Naive thymus-derived CD8-positive, alpha-beta T cell (primary cell): ENCODE data around the gene CCDC57. TPM values are rescaled to one million over a fixed set of nuclear protein-coding genes. Genes with fewer than 3 reads are reported as not detected.

Experiments used
- microRNA-seq: library from miRNA; unstranded; fragments of <30 nt; microRNA quantifications from one replicate; pipeline ENCODE4 v1.2.0, GENCODE V29; 2022; ENCODE audit warnings: borderline microRNAs expressed
- polyA plus RNA-seq, 3 donors: library from polyadenylated mRNA; unstranded; fragments of 300-500 nt; fragmentation: Illumina TruSeq; gene quantifications; one replicate each; pipeline ENCODE4 v1.2.3, GENCODE V29; 2021
- total RNA-seq, 8 experiments: library from RNA in 2 of 8; stranded (reverse) in 2 of 8; gene quantifications; one replicate each; pipeline ENCODE4 v1.2.3 and lab custom pipeline; 2021 to 2026

CCDC57 gene
- total and polyA plus RNA-seq, 5 experiments from 2014 or later: 39.6 to 80.0 (median 53.5) TPM

Small RNA genes lying within 50 kb of the gene (microRNA-seq; reads per million reads assigned to microRNA genes)
- not detected for gene MIR6787

Other genes starting within 250 kb of the CCDC57 start
- 10 to 100 TPM; 43.0 to 47.7 TPM for gene ASPSCR1, start 235.2 kb downstream of the CCDC57 start, total RNA-seq
- gene ASPSCR1, start 235.2 kb downstream of the CCDC57 start, polyA plus RNA-seq: 10 to 100 TPM; 28.1 to 33.4 (median 29.1) TPM
- gene CENPX, start 190.0 kb downstream of the CCDC57 start, total RNA-seq: 10 to 100 TPM; 33.6 to 37.6 TPM
- 10 to 100 TPM; 42.7 to 63.0 (median 50.7) TPM for gene CENPX, start 190.0 kb downstream of the CCDC57 start, polyA plus RNA-seq
- 10 to 100 TPM; 11.4 to 12.5 TPM for gene LRRC45, start 189.5 kb downstream of the CCDC57 start, total RNA-seq
- gene LRRC45, start 189.5 kb downstream of the CCDC57 start, polyA plus RNA-seq: 1 to 10 TPM; 2.7 to 6.0 (median 4.2) TPM
- gene RAC3, start 181.2 kb downstream of the CCDC57 start, total RNA-seq: 1 to 10 TPM; 1.4 to 1.5 TPM
- not detected for gene RAC3, start 181.2 kb downstream of the CCDC57 start, polyA plus RNA-seq
- gene DCXR, start 175.1 kb downstream of the CCDC57 start, total RNA-seq: 10 to 100 TPM; 72.5 to 81.0 TPM
- 100 to 1,000 TPM; 113 to 185 (median 127) TPM for gene DCXR, start 175.1 kb downstream of the CCDC57 start, polyA plus RNA-seq
- gene RFNG, start 161.0 kb downstream of the CCDC57 start, total RNA-seq: 10 to 100 TPM; 38.5 to 42.1 TPM
- 1 to 10 TPM; 2.2 to 8.5 (median 4.8) TPM for gene RFNG, start 161.0 kb downstream of the CCDC57 start, polyA plus RNA-seq
- 10 to 100 TPM; 88.2 to 91.4 TPM for gene GPS1, start 160.9 kb downstream of the CCDC57 start, total RNA-seq
- 100 to 1,000 TPM; 122 to 140 (median 126) TPM for gene GPS1, start 160.9 kb downstream of the CCDC57 start, polyA plus RNA-seq
- gene DUS1L, start 147.0 kb downstream of the CCDC57 start, total RNA-seq: 100 to 1,000 TPM; 142 to 151 TPM
- 100 to 1,000 TPM in 1 of 3 donors, 10 to 100 TPM in 2; 68.6 to 167 (median 92.1) TPM for gene DUS1L, start 147.0 kb downstream of the CCDC57 start, polyA plus RNA-seq
- gene FASN, start 114.6 kb downstream of the CCDC57 start, total RNA-seq: 10 to 100 TPM; 28.3 to 32.3 TPM
- gene FASN, start 114.6 kb downstream of the CCDC57 start, polyA plus RNA-seq: 1 to 10 TPM in 1 of 3 donors, under 1 TPM in 2; 0.33 to 2.4 (median 0.80) TPM
- 10 to 100 TPM; 10.1 to 11.6 TPM for gene SLC16A3, start 16.2 kb upstream of the CCDC57 start, total RNA-seq
- 1 to 10 TPM in 2 of 3 donors, under 1 TPM in 1; 0.91 to 1.5 (median 1.0) TPM for gene SLC16A3, start 16.2 kb upstream of the CCDC57 start, polyA plus RNA-seq
- gene CSNK1D, start 60.9 kb upstream of the CCDC57 start, total RNA-seq: 100 to 1,000 TPM; 184 to 201 TPM
- 10 to 100 TPM; 47.6 to 72.1 (median 48.6) TPM for gene CSNK1D, start 60.9 kb upstream of the CCDC57 start, polyA plus RNA-seq
- gene CD7, start 104.8 kb upstream of the CCDC57 start, total RNA-seq: 10 to 100 TPM; 66.9 to 67.8 TPM
- 100 to 1,000 TPM; 166 to 233 (median 205) TPM for gene CD7, start 104.8 kb upstream of the CCDC57 start, polyA plus RNA-seq
- under 1 TPM in 1 of 2 experiments, not detected in 1; 0.18 TPM for gene SECTM1, start 120.9 kb upstream of the CCDC57 start, total RNA-seq
- 1 to 10 TPM in 1 of 3 donors, not detected in 2; 1.2 TPM for gene SECTM1, start 120.9 kb upstream of the CCDC57 start, polyA plus RNA-seq
- not detected for gene TEX19, start 146.4 kb upstream of the CCDC57 start, total RNA-seq
- gene TEX19, start 146.4 kb upstream of the CCDC57 start, polyA plus RNA-seq: not detected
- not detected for gene UTS2R, start 158.9 kb upstream of the CCDC57 start, total RNA-seq
- gene UTS2R, start 158.9 kb upstream of the CCDC57 start, polyA plus RNA-seq: not detected
- gene HEXD, start 205.5 kb upstream of the CCDC57 start, total RNA-seq: 100 to 1,000 TPM; 112 to 122 TPM
- gene HEXD, start 205.5 kb upstream of the CCDC57 start, polyA plus RNA-seq: 10 to 100 TPM; 12.1 to 18.8 (median 12.2) TPM
- 10 to 100 TPM; 25.6 to 29.1 TPM for gene OGFOD3, start 205.7 kb upstream of the CCDC57 start, total RNA-seq
- gene OGFOD3, start 205.7 kb upstream of the CCDC57 start, polyA plus RNA-seq: 10 to 100 TPM; 32.4 to 35.2 (median 32.6) TPM
- gene CYBC1, start 237.9 kb upstream of the CCDC57 start, total RNA-seq: 100 to 1,000 TPM; 207 to 213 TPM
- 100 to 1,000 TPM; 133 to 149 (median 147) TPM for gene CYBC1, start 237.9 kb upstream of the CCDC57 start, polyA plus RNA-seq
- 10 to 100 TPM; 70.1 to 83.9 TPM for gene NARF, start 245.9 kb upstream of the CCDC57 start, total RNA-seq
- gene NARF, start 245.9 kb upstream of the CCDC57 start, polyA plus RNA-seq: 100 to 1,000 TPM in 2 of 3 donors, 10 to 100 TPM in 1; 93.6 to 127 (median 110) TPM